ENCODE measurements around the gene COIL. TPM values are rescaled to one million over a fixed set of nuclear protein-coding genes. Genes with fewer than 3 reads are reported as not detected.

The COIL gene
- total and polyA plus RNA-seq, 2 of the 13 experiments (the other 11 are each of a cell fraction or from before 2014, with no cell fraction given), result 8.1 to 29.4 TPM

DNA sequence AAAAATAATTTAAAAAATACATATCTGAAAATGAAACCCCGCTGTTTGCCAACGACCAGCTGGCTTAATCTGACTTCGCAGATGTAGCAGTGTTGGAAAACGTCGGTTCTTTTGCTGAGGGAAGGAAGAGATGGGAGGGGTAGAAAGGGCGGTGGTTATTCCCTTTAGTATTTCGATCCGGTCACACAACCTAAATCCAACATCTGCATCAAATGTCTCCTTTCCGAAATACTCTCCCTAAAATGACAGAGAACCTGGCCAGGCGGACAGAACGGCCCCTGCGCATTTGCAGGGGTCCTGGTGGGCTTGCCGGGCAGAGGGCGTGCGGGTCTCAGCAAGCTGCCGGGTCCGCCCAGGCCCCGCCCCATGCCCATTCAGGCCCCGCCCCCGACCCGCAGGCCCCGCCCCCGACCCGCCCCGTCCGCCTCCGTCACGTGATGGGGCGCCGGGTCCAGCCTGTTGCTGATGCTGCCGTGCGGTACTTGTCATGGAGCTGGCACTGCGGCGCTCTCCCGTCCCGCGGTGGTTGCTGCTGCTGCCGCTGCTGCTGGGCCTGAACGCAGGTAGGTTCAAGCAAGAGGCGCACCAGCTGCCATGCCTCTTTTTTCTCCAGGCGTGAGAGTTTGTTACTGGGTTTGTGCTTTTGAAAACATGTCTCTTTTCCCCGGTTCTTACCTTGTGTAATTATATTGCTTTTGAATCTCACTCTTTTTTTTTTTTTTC lies 17.0 kb upstream of the COIL start, which contains the start of gene SCPEP1 (continued):
- TF ChIP-seq, protein P1, sequence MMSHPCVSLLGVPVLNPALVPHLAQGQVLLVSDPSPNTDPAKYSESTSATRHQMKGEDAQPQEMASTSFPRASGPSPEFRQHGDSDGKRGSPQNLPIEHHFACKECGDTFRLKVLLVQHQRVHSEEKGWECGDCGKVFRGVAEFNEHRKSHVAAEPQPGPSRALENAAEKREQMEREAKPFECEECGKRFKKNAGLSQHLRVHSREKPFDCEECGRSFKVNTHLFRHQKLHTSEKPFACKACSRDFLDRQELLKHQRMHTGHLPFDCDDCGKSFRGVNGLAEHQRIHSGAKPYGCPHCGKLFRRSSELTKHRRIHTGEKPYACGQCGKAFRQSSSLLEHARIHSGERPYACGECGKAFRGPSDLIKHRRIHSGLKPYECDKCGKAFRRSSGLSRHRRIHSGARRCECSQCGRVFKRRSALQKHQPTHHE (CRISPR knock-in tag; IDR thresholded peaks at IDR 0.05; ENCODE audit: borderline replicate concordance), result no peak
- peak; percentile 69 for TF ChIP-seq ZFY (CRISPR knock-in tag; IDR thresholded peaks at IDR 0.05)
- TF ChIP-seq, protein P2, sequence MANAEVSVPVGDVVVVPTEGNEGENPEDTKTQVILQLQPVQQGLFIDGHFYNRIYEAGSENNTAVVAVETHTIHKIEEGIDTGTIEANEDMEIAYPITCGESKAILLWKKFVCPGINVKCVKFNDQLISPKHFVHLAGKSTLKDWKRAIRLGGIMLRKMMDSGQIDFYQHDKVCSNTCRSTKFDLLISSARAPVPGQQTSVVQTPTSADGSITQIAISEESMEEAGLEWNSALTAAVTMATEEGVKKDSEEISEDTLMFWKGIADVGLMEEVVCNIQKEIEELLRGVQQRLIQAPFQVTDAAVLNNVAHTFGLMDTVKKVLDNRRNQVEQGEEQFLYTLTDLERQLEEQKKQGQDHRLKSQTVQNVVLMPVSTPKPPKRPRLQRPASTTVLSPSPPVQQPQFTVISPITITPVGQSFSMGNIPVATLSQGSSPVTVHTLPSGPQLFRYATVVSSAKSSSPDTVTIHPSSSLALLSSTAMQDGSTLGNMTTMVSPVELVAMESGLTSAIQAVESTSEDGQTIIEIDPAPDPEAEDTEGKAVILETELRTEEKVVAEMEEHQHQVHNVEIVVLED (CRISPR knock-in tag; IDR thresholded peaks at IDR 0.05; ENCODE audit: borderline replicate concordance), result no peak
- TF ChIP-seq ZSCAN31 (CRISPR knock-in tag; IDR thresholded peaks at IDR 0.05; ENCODE audit: low read depth), result no peak
- TF ChIP-seq XBP1 (CRISPR knock-in tag; IDR thresholded peaks at IDR 0.05), result no peak
- TF ChIP-seq, protein P3, sequence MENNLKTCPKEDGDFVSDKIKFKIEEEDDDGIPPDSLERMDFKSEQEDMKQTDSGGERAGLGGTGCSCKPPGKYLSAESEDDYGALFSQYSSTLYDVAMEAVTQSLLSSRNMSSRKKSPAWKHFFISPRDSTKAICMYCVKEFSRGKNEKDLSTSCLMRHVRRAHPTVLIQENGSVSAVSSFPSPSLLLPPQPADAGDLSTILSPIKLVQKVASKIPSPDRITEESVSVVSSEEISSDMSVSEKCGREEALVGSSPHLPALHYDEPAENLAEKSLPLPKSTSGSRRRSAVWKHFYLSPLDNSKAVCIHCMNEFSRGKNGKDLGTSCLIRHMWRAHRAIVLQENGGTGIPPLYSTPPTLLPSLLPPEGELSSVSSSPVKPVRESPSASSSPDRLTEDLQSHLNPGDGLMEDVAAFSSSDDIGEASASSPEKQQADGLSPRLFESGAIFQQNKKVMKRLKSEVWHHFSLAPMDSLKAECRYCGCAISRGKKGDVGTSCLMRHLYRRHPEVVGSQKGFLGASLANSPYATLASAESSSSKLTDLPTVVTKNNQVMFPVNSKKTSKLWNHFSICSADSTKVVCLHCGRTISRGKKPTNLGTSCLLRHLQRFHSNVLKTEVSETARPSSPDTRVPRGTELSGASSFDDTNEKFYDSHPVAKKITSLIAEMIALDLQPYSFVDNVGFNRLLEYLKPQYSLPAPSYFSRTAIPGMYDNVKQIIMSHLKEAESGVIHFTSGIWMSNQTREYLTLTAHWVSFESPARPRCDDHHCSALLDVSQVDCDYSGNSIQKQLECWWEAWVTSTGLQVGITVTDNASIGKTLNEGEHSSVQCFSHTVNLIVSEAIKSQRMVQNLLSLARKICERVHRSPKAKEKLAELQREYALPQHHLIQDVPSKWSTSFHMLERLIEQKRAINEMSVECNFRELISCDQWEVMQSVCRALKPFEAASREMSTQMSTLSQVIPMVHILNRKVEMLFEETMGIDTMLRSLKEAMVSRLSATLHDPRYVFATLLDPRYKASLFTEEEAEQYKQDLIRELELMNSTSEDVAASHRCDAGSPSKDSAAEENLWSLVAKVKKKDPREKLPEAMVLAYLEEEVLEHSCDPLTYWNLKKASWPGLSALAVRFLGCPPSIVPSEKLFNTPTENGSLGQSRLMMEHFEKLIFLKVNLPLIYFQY (CRISPR knock-in tag; IDR thresholded peaks at IDR 0.05; ENCODE audit: borderline replicate concordance), result no peak
- TF ChIP-seq ZNF703 (CRISPR knock-in tag; IDR thresholded peaks at IDR 0.05; ENCODE audit: borderline replicate concordance), result no peak
- TF ChIP-seq ZBTB20 (CRISPR knock-in tag; IDR thresholded peaks at IDR 0.05; ENCODE audit: borderline replicate concordance, low read depth), result no peak
- no peak for TF ChIP-seq ZSCAN20 (CRISPR knock-in tag; IDR thresholded peaks at IDR 0.05; ENCODE audit: borderline replicate concordance)
- TF ChIP-seq DNMT3B (CRISPR knock-in tag; conservative IDR thresholded peaks at IDR 0.05), result no peak
- peak; percentile 61 for TF ChIP-seq HNRNPLL (IDR thresholded peaks at IDR 0.05; ENCODE audit: low read depth, low read length, poor library complexity, severe bottlenecking)
- no peak for TF ChIP-seq ZNF205 (CRISPR knock-in tag; IDR thresholded peaks at IDR 0.05)
- TF ChIP-seq, protein P4, sequence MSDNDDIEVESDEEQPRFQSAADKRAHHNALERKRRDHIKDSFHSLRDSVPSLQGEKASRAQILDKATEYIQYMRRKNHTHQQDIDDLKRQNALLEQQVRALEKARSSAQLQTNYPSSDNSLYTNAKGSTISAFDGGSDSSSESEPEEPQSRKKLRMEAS (IDR thresholded peaks at IDR 0.05), result peak; percentile 17; the same call in 1 of the 2 replicates
- TF ChIP-seq, protein P5, sequence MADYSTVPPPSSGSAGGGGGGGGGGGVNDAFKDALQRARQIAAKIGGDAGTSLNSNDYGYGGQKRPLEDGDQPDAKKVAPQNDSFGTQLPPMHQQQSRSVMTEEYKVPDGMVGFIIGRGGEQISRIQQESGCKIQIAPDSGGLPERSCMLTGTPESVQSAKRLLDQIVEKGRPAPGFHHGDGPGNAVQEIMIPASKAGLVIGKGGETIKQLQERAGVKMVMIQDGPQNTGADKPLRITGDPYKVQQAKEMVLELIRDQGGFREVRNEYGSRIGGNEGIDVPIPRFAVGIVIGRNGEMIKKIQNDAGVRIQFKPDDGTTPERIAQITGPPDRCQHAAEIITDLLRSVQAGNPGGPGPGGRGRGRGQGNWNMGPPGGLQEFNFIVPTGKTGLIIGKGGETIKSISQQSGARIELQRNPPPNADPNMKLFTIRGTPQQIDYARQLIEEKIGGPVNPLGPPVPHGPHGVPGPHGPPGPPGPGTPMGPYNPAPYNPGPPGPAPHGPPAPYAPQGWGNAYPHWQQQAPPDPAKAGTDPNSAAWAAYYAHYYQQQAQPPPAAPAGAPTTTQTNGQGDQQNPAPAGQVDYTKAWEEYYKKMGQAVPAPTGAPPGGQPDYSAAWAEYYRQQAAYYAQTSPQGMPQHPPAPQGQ (CRISPR knock-in tag; IDR thresholded peaks at IDR 0.05; ENCODE audit: borderline replicate concordance), result no peak
- no peak for TF ChIP-seq ZFP82 (CRISPR knock-in tag; IDR thresholded peaks at IDR 0.05; ENCODE audit: borderline replicate concordance)
- TF ChIP-seq REL (CRISPR knock-in tag; conservative IDR thresholded peaks at IDR 0.05), result no peak
- TF ChIP-seq ZNF550 (CRISPR knock-in tag; IDR thresholded peaks at IDR 0.05; ENCODE audit: borderline replicate concordance), result no peak
- TF ChIP-seq ZNF782 (CRISPR knock-in tag; IDR thresholded peaks at IDR 0.05; ENCODE audit: borderline replicate concordance), result peak; percentile 69; the same call in 1 of the 2 replicates
